Esophagus muscularis mucosa (tissue), 4 donors: ENCODE results near the gene LMX1A.

Experiments used
- EP300 ChIP-seq: sonication (generic); formaldehyde crosslinking; IDR thresholded peaks from one replicate; pipeline ENCODE4 v1.6.1; 2017; ENCODE audit warnings: antibody characterized with exemption
- POLR2A ChIP-seq: fragments of 450-650 bp; IDR thresholded peaks from one replicate; pipeline ENCODE4 v1.6.1; 2017; ENCODE audit warnings: antibody characterized with exemption, moderate library complexity, mild to moderate bottlenecking, low read depth
- POLR2AphosphoS5 ChIP-seq, 2 donors: sonication (generic); formaldehyde crosslinking; IDR thresholded peaks; one replicate each; pipeline ENCODE4 v1.6.1; 2017; ENCODE audit warnings: antibody characterized with exemption in 2 of 2
- TF ChIP-seq, protein P1 (sequence below), 3 experiments: fragments of 200-600 bp in 2 of 3; fragments of 450-650 bp in 1 of 3; sonication (generic) in 2 of 3; IDR thresholded peaks; one replicate each; pipeline ENCODE4 v1.5.1; 2017 to 2019; ENCODE audit warnings: antibody characterized with exemption in 3 of 3, mild to moderate bottlenecking in 2 of 3, moderate library complexity in 1 of 3

- TF ChIP-seq, protein P1, sequence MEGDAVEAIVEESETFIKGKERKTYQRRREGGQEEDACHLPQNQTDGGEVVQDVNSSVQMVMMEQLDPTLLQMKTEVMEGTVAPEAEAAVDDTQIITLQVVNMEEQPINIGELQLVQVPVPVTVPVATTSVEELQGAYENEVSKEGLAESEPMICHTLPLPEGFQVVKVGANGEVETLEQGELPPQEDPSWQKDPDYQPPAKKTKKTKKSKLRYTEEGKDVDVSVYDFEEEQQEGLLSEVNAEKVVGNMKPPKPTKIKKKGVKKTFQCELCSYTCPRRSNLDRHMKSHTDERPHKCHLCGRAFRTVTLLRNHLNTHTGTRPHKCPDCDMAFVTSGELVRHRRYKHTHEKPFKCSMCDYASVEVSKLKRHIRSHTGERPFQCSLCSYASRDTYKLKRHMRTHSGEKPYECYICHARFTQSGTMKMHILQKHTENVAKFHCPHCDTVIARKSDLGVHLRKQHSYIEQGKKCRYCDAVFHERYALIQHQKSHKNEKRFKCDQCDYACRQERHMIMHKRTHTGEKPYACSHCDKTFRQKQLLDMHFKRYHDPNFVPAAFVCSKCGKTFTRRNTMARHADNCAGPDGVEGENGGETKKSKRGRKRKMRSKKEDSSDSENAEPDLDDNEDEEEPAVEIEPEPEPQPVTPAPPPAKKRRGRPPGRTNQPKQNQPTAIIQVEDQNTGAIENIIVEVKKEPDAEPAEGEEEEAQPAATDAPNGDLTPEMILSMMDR (IDR thresholded peaks at IDR 0.05): no peak
- TF ChIP-seq POLR2A (no peak), POLR2AphosphoS5 (IDR thresholded peaks at IDR 0.05) (no peak), EP300 (no peak)
These were observed 182.0 kb downstream of the LMX1A start for GRCh38 chr1:165174491-165174890.
